ENCODE measurements around the gene GINS1. TPM values are rescaled to one million over a fixed set of nuclear protein-coding genes. Genes with fewer than 3 reads are reported as not detected.

Gene GINS1
- polyA plus RNA-seq, 1 of the 3 experiments (the other 2 are of a cell fraction) = 5.1 TPM

- Histone ChIP-seq H3F3A (replicated peaks; ENCODE audit: insufficient read depth) (peaks cover 8% of the 10 kb centered on the region), H3K36me3 (replicated peaks in 1 of 2; ENCODE audit: control insufficient read depth in 1 of 2, insufficient read depth in 2 of 2, low read length in 1 of 2) (peaks cover 6 to 33% of the 10 kb centered on the region in 2 experiments), H3K4me2 (no peak overlapping the region), H3K27ac (ENCODE audit: low read depth in 2 of 2, low read length in 1 of 2) (no peak overlapping the region), H3K9ac (no peak overlapping the region), H3K4me1 (ENCODE audit: control insufficient read depth in 1 of 2, insufficient read depth in 2 of 2, low read depth in 1 of 2, low read length in 1 of 2) (no peaks in the 10 kb centered on the region), H3K27me3 (ENCODE audit: insufficient read depth) (no peaks in the 10 kb centered on the region), H3K9me3 (no peaks in the 10 kb centered on the region), H4K20me1 (ENCODE audit: insufficient read depth) (no peaks in the 10 kb centered on the region), H3K9me2 (no peaks in the 10 kb centered on the region), H2AFZ (ENCODE audit: low read depth) (no peak overlapping the region), H3K4me3 (ENCODE audit: low read depth in 2 of 2, low read length in 1 of 2) (no peak overlapping the region), H3K79me2 (ENCODE audit: insufficient read depth) (peaks cover 5% of the 10 kb centered on the region; the same call in 1 of the 2 replicates)
- ChIA-PET POLR2A (no interaction called here), CTCF (interaction anchor here (1.3 kb wide), 1 partner anchor 12 kb away, joined by 3 read pairs; no protein-coding TSS in a partner anchor)
- no peak for DNase-seq
- no peak for TF ChIP-seq MEF2A (IDR thresholded peaks at IDR 0.05; ENCODE audit: borderline replicate concordance, low read depth)
- TF ChIP-seq, protein P1, sequence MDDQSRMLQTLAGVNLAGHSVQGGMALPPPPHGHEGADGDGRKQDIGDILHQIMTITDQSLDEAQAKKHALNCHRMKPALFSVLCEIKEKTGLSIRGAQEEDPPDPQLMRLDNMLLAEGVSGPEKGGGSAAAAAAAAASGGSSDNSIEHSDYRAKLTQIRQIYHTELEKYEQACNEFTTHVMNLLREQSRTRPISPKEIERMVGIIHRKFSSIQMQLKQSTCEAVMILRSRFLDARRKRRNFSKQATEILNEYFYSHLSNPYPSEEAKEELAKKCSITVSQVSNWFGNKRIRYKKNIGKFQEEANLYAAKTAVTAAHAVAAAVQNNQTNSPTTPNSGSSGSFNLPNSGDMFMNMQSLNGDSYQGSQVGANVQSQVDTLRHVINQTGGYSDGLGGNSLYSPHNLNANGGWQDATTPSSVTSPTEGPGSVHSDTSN (IDR thresholded peaks at IDR 0.05) = no peak
- no peak for TF ChIP-seq FOXM1 (IDR thresholded peaks at IDR 0.05; ENCODE audit: low read depth)
- WGBS (ENCODE audit: low lambda C conversion rate) = 90% methylated on average over 4 of the region's 4 CpGs
These were observed 14.6 kb downstream of the GINS1 start for GRCh38 chr20:25422032-25422431.

GRCh38 chr20:25424536-25424935 is 17.1 kb downstream of the GINS1 start:
- ChIA-PET CTCF (no interaction called here), POLR2A (no interaction called here)
- Histone ChIP-seq H3K9ac (no peak overlapping the region), H2AFZ (ENCODE audit: low read depth) (no peak overlapping the region), H3K36me3 (replicated peaks in 1 of 2; ENCODE audit: control insufficient read depth in 1 of 2, insufficient read depth in 2 of 2, low read length in 1 of 2) (peaks cover 5 to 34% of the 10 kb centered on the region in 2 experiments), H3F3A (replicated peaks; ENCODE audit: insufficient read depth) (peaks cover 7% of the 10 kb centered on the region), H3K9me2 (no peaks in the 10 kb centered on the region), H3K4me1 (ENCODE audit: control insufficient read depth in 1 of 2, insufficient read depth in 2 of 2, low read depth in 1 of 2, low read length in 1 of 2) (no peaks in the 10 kb centered on the region), H3K79me2 (ENCODE audit: insufficient read depth) (no peaks in the 10 kb centered on the region), H3K9me3 (no peaks in the 10 kb centered on the region), H3K27me3 (ENCODE audit: insufficient read depth) (no peaks in the 10 kb centered on the region), H4K20me1 (ENCODE audit: insufficient read depth) (no peaks in the 10 kb centered on the region), H3K27ac (ENCODE audit: low read depth in 2 of 2, low read length in 1 of 2) (no peak overlapping the region), H3K4me3 (ENCODE audit: low read depth in 2 of 2, low read length in 1 of 2) (no peak overlapping the region), H3K4me2 (no peak overlapping the region)
- 94% methylated on average over 3 of the region's 3 CpGs for WGBS (ENCODE audit: low lambda C conversion rate)
- no peak for DNase-seq
- no peak for TF ChIP-seq GABPA (IDR thresholded peaks at IDR 0.05; ENCODE audit: low read depth)
- TF ChIP-seq, protein P1 (IDR thresholded peaks at IDR 0.05) = no peak
- no peak for TF ChIP-seq USF2 (IDR thresholded peaks at IDR 0.05; ENCODE audit: borderline replicate concordance, low read depth, low read length)
- no peak for TF ChIP-seq FOSL2 (IDR thresholded peaks at IDR 0.05; ENCODE audit: borderline replicate concordance, low read depth)
- TF ChIP-seq MAX (IDR thresholded peaks at IDR 0.05; ENCODE audit: low read depth) = no peak
- no peak for TF ChIP-seq FOXJ3 (CRISPR knock-in tag; IDR thresholded peaks at IDR 0.05)
- no peak for TF ChIP-seq TAF1 (IDR thresholded peaks at IDR 0.05; ENCODE audit: borderline replicate concordance, low read depth, low read length)
- no peak for TF ChIP-seq MEF2A (IDR thresholded peaks at IDR 0.05; ENCODE audit: borderline replicate concordance, low read depth)
